ENCODE results near the gene CHRNA5.

DNA sequence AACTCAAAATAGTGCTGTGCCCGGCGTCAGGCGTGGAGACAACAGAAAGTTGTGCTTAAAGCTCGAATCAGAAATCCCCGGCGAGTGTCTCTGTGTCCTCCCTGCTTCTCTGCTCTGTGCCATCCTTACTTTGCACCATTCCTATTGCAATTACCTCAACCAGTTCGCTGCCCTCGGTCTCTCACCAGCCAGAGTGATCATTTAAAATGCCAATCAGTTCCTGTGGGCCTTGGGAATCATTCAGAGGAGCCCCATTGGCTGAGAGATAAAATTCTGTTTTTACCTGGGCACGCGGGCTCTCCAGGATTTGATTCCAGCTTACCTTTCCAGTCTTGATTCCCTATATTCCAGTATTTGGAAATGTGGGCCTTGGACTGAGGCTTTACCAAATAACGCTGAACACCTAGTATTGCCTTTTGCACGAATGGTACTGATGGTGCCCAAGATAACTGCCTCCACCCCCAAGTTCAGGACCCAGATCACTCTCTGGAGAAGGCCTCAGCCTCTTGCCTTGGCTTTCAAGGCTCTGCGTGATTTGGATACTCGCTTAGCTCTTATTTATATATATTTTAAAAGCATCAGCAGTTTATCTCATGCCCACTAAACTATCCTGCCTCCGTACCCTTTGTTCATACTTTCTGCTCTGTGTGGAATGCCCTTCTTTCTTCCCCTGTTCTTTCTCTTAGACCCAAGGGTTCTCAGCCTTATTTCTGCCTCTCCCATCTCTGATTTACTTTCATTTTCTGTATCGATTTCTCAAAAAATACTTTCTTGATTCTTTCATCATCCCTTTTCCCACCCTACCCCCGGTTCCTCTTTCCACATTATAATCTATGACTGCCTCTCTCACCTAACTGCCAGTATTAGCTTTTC is 24.2 kb upstream of the CHRNA5 start:
- no peak for TF ChIP-seq TARDBP (IDR thresholded peaks at IDR 0.05)
- TF ChIP-seq BHLHE40 (IDR thresholded peaks at IDR 0.05; ENCODE audit: borderline replicate concordance) = no peak
